Left ventricle myocardium inferior (tissue), 1 donor: ENCODE results near the gene PRR14. TPM values are rescaled to one million over a fixed set of nuclear protein-coding genes. Genes with fewer than 3 reads are reported as not detected.
"Not testable (repeated sequence)": the region's sequence is repeated elsewhere in the genome, so short reads cannot be mapped to it uniquely, and the experiment has no call there.

Experiments
- DNase-seq: peaks from one replicate; pipeline ENCODE4 v3.0.0-alpha.2; 2020
- H3K27ac ChIP-seq: fragments of 200-600 bp; replicated peaks from 2 replicates; pipeline ENCODE4 v1.8.0; 2021
- H3K27me3 ChIP-seq: fragments of 200-600 bp; 2 replicates; pipeline ENCODE4 v1.8.0; 2021; ENCODE audit warnings: low read depth
- H3K36me3 ChIP-seq: fragments of 200-600 bp; 2 replicates; pipeline ENCODE4 v1.8.0; 2021
- H3K4me1 ChIP-seq: fragments of 200-600 bp; 2 replicates; pipeline ENCODE4 v1.8.0; 2021
- H3K4me3 ChIP-seq: fragments of 200-600 bp; 2 replicates; pipeline ENCODE4 v1.8.0; 2021; ENCODE audit warnings: mild to moderate bottlenecking, moderate library complexity
- H3K9me3 ChIP-seq: fragments of 200-600 bp; replicated peaks from 2 replicates; pipeline ENCODE4 v1.8.0; 2021
- intact Hi-C: fragments of 100-400 bp; cut with micrococcal nuclease; formaldehyde crosslinking; loops from one replicate; pipeline ENCODE4 v1.11.0; 2022
- total RNA-seq: library from RNA; stranded (reverse); fragmentation: NEBNext Ultra II Directional; extraction: Animal tissue kit (Norgen Biotek cat#: 25700); gene quantifications from one replicate; pipeline ENCODE4 v1.2.1, GENCODE V29; 2021
- TF ChIP-seq, protein P1 (sequence below): fragments of 200-600 bp; IDR thresholded peaks from 2 replicates; pipeline ENCODE4 v1.8.0; 2021; ENCODE audit warnings: antibody characterized with exemption, mild to moderate bottlenecking, borderline replicate concordance
- donor health status: DM: no; HTN: yes; CAD: no; lungs with severe emphysema.

The PRR14 gene
- total RNA-seq, 1 donor from 2014 or later: 15.4 TPM

DNA sequence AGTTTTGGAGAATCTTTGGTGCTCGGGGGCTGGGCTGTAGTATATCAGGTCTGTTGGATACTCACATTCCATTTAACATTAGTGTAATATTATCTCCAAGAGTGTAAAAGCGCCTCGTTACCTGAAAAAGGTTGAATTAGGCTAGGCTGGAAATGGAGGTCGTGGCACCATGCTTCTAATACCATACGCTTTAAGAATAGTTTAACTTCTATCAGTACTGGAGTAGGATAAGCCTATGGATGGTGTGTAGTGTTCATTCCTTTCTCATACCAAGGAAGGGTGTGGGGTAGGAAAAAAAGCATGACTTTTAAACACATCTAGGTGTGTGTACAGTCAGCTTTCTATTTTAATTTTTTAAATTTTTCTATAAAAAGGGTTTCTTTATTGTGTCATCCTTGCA lies 50.2 kb downstream of the PRR14 start:
- H3K4me1 ChIP-seq: peaks cover 41% of the 10 kb centered on the region
- peak overlapping the region; percentile 99 for H3K27ac ChIP-seq
- H3K4me3 ChIP-seq: peak overlapping the region; percentile 99
- intact Hi-C loops: no loop called here
- H3K27me3 ChIP-seq: no peaks in the 10 kb centered on the region
- peaks cover 63% of the 10 kb centered on the region for H3K36me3 ChIP-seq
- no peaks in the 10 kb centered on the region for H3K9me3 ChIP-seq
- TF ChIP-seq, protein P1, sequence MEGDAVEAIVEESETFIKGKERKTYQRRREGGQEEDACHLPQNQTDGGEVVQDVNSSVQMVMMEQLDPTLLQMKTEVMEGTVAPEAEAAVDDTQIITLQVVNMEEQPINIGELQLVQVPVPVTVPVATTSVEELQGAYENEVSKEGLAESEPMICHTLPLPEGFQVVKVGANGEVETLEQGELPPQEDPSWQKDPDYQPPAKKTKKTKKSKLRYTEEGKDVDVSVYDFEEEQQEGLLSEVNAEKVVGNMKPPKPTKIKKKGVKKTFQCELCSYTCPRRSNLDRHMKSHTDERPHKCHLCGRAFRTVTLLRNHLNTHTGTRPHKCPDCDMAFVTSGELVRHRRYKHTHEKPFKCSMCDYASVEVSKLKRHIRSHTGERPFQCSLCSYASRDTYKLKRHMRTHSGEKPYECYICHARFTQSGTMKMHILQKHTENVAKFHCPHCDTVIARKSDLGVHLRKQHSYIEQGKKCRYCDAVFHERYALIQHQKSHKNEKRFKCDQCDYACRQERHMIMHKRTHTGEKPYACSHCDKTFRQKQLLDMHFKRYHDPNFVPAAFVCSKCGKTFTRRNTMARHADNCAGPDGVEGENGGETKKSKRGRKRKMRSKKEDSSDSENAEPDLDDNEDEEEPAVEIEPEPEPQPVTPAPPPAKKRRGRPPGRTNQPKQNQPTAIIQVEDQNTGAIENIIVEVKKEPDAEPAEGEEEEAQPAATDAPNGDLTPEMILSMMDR: no peak
- no peak for DNase-seq

DNA sequence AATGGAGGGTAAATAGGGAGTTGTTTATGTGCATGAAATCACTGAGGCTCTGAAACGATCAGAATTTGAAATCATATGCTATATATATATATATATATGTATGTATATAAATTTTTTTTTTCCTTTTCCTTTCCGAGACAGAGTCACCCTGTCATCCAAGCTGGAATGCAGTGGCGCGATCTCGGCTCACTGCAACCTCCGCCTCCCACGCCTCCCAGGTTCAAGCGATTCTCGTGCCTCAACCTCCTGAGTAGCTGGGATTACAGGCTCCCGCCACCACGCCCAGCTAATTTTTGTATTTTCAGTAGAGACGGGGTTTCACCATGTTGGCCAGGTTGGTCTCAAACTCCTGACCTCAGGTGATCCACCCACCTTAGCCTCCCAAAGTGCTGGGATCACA lies 52.3 kb downstream of the PRR14 start:
- intact Hi-C loops, H3K4me3 ChIP-seq, H3K9me3 ChIP-seq, DNase-seq, H3K27ac ChIP-seq, H3K27me3 ChIP-seq: not testable (repeated sequence)
- Histone ChIP-seq H3K36me3 (peaks cover 84% of the 10 kb centered on the region), H3K4me1 (peaks cover 36% of the 10 kb centered on the region)

DNA sequence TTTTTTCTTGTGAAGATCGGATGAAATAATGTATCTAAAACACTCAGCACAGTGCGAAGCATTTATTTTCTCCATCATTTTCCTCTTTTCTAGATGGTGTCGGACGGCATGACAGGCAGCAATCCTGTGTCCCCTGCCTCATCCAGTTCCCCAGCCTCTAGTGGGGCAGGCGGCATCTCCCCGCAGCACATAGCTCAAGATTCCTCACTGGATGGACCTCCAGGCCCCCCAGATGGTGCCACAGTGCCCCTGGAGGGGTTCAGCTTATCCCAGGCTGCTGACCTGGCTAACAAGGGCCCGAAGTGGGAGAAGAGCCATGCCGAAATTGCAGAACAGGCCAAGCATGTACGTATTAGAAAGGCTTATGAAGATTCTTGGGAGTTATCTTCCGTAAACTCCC lies 53.2 kb downstream of the PRR14 start:
- no peak overlapping the region for H3K4me3 ChIP-seq
- no peaks in the 10 kb centered on the region for H3K27me3 ChIP-seq
- no peak for DNase-seq
- intact Hi-C loops: no loop called here
- no peak overlapping the region for H3K27ac ChIP-seq
- peaks cover 28% of the 10 kb centered on the region for H3K4me1 ChIP-seq
- TF ChIP-seq, protein P1: no peak
- no peaks in the 10 kb centered on the region for H3K9me3 ChIP-seq
- peaks cover 93% of the 10 kb centered on the region for H3K36me3 ChIP-seq

Other genes with a start within 250 kb of the PRR14 start
- gene ZNF771, start 243.4 kb upstream of the PRR14 start, total RNA-seq: 8.1 TPM
- 31.9 TPM for gene DCTPP1, start 220.9 kb upstream of the PRR14 start, total RNA-seq
- gene SEPHS2, start 205.1 kb upstream of the PRR14 start, total RNA-seq: 29.8 TPM
- gene ITGAL, start 178.2 kb upstream of the PRR14 start, total RNA-seq: 2.4 TPM
- 61.1 TPM for gene ZNF768, start 124.4 kb upstream of the PRR14 start, total RNA-seq
- gene ZNF747, start 116.1 kb upstream of the PRR14 start, total RNA-seq: 8.9 TPM
- 8.9 TPM for gene ZNF764, start 92.6 kb upstream of the PRR14 start, total RNA-seq
- gene ZNF688, start 79.2 kb upstream of the PRR14 start, total RNA-seq: 10.8 TPM
- 7.1 TPM for gene ZNF785, start 65.3 kb upstream of the PRR14 start, total RNA-seq
- gene ZNF689, start 40.6 kb upstream of the PRR14 start, total RNA-seq: 5.0 TPM
- 27.8 TPM for gene FBRS, start 7.5 kb downstream of the PRR14 start, total RNA-seq
- 42.5 TPM for gene SRCAP, start 48.2 kb downstream of the PRR14 start, total RNA-seq
- gene PHKG2, start 97.5 kb downstream of the PRR14 start, total RNA-seq: 15.6 TPM
- 0.69 TPM for gene CFAP119, start 111.1 kb downstream of the PRR14 start, total RNA-seq
- gene RNF40, start 111.4 kb downstream of the PRR14 start, total RNA-seq: 35.6 TPM
- 21.1 TPM for gene ZNF629, start 136.2 kb downstream of the PRR14 start, total RNA-seq
- gene BCL7C, start 243.1 kb downstream of the PRR14 start, total RNA-seq: 25.2 TPM
- gene CTF1, start 245.7 kb downstream of the PRR14 start, total RNA-seq: 9.6 TPM